GM19372 (cell line): ENCODE data around the gene GPC6.

Source experiments
- ATAC-seq: cut with Tn5 transposase; IDR thresholded peaks from one replicate; pipeline ENCODE4 v1.9.1; 2021; ENCODE audit warnings: mild to moderate bottlenecking, low read depth, moderate library complexity; ENCODE audit not compliant: unreplicated experiment

Gene GPC6

DNA sequence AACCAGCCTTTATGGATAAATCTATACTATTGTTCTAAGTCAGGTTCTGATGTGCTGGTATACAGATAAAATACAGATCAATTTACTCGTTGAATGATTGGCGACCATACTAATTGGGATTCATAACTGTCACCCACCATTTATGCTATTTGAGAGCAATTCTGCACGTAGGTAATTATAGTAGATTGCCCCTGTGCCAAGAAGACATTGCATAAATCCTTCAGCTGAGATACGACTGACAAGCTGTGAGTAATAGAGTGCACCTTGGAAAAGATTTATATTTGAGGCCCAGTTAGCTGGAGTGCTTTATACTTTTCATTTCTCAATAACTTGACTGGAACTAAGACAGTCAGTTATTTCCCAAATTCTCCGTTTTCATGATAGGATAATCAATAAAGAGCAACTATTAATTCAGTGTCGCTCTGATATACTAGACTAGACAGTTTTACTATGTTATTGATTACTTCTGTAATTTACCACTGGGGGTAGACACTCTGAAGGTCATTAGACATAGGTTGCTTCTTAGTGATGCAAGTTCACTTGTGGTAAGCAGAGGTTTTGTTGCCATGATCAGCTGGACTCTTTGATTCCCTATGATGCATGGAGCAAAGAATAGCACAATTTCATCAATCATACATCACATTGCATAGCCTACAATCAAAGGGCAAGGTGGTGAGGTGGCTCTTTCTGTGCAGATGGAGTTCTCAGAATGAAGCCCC is 536.3 kb downstream of the GPC6 start:
- no peak for ATAC-seq

DNA sequence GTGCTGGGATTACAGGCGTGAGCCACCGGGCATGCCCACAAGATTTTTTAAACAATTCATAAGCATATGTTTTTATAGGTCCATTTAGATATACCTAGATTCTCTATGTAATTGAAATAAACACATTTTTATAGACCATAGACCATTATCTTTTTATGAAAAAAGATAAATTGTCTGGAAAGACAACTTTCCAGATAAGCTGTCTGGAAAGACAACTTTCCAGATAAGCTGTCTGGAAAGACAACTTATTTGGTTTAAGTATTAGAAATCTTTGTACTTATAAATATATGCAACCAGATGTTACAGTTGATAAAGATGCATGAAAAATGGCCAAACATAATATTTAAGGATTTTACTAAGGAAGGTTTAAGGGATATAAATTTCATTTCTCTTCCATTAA is 538.5 kb downstream of the GPC6 start:
- no peak for ATAC-seq

GRCh38 chr13:93765811-93766210 is 539.2 kb downstream of the GPC6 start:
- ATAC-seq, result no peak

DNA sequence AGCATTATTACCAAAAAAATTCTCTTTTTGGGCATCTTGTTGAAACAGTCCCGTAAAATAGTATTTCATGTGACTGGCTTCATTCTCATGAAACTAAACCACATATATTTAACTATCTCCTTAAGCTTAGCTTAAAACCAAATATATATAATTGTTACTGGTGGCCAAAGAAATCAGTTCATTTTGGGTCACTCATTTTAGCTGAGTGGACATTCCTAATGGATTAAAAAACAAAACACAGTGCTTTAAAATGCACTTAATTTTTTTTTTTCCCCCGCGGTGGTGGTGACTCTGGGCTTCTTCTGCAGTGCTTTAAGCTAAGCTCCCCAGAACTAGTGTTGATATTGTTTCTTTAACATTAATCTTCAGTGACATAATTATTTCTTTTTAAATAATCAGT is 540.1 kb downstream of the GPC6 start:
- no peak for ATAC-seq

DNA sequence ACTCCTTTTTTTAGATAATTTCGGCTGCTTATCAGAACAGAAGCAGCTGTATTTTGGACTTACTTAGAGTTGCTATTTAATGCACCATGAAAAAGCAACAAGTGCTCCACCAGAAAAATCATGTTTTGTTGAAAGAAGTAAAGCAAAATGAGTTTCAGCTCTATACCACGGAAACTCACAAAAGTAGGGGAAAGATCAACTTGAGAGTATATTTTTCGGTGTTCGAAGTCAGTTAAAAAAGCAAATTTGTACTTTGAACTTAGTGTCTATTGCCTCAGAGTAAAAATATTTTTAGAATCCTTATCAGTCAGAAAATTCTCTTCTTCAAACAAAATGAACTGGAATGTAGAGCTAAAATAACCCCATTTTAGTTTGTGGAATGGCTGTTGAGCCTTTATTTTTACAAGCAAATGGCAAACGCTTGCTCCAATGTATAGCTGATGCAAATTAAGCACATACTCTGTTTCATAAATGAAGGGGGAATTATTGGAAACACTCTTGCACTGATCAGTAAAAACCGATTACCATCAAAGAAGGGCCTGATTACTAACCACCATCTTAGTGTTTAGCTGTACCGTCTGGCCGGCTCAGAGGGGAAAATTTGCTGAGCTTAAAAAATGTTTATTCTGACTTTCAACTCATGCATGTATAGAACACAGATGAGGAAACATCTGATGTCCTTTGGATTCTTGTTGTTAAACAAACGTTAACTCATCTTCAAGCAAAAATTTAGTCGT is 540.7 kb downstream of the GPC6 start:
- ATAC-seq, result no peak

DNA sequence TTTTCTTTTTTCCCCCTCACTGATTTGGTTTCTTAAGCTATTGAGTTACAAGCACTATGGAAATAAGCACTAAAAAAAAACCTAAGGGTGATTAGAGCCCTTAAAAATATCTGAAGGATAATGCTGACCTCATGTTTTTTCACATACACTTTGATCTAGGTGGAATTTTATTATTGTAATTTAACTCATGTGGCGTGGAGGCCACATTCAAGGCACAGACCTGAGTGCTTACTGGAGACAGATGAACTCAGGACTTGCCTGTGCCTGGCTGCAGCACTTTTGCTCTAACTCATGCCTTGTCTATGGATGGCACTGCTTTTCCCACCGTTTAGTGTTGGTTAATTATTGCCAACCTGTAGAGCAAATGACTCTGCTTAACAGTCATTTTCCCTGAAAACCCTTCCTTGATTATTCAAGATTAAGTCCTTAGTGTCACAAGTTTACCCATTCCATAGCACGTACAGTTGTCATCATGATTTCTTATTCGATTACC is 541.4 kb downstream of the GPC6 start:
- ATAC-seq, result no peak

GRCh38 chr13:93769101-93769500 is 542.5 kb downstream of the GPC6 start:
- ATAC-seq, result no peak

DNA sequence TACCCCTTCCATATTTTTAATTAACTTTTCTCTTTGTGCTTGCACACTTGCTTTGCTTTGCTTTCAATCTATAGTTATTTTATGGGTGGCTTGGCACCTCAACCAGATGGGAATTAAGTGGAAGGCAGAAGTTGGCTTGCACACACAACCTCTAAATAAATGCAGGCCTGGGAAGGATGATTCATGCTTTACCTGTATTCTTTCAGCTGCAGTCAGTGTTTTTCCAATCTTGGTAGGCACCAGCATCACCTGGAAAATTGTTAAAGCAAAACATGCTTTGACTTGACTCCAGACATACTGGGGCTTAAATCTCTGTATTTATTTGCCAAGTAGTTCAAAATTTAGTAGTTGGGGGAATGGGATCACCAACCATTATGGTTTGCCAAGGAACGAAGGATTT is 543.0 kb downstream of the GPC6 start:
- ATAC-seq, result no peak

DNA sequence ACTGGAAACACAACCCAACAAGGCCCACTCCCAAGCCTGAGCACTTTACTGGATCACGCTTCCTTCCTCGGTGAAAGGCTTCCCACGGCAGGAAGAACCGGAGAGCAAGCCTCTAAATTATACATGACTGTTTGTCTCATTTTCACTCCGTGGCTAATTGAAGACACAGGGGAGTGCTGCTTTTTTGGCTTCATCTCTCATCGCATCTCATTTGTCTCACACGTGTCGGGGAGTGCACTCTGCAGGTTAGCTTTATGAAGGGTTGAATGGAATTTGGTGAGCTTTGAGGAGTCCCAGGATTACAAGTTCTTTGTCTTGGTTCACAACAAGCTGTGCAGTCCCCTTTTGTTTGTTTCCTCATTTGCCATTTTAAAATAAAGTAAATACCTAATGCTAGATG is 544.6 kb downstream of the GPC6 start:
- no peak for ATAC-seq

DNA sequence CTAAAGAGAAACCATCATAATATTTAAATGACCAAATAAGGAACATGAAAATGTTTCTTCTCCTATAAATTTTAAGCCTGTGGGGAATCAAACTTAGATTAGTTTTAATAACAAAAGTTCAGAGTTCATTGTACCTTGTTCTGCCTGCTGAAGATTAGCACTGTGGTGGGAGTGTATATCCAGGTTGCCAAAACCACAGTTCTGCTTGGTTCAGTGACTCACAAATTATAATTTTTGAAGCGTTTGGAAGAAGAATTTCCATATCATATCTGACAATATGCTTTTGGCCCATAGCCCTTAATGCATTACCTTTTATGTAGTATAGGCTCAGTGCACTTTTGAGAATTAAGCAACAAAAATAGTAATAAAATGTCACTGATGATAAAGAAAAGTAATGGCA is 545.2 kb downstream of the GPC6 start:
- ATAC-seq, result no peak

GRCh38 chr13:93774506-93774905 is 547.9 kb downstream of the GPC6 start:
- ATAC-seq, result no peak

- ATAC-seq, result no peak
Measured at GRCh38 chr13:93775027-93775426, 548.4 kb downstream of the GPC6 start.

DNA sequence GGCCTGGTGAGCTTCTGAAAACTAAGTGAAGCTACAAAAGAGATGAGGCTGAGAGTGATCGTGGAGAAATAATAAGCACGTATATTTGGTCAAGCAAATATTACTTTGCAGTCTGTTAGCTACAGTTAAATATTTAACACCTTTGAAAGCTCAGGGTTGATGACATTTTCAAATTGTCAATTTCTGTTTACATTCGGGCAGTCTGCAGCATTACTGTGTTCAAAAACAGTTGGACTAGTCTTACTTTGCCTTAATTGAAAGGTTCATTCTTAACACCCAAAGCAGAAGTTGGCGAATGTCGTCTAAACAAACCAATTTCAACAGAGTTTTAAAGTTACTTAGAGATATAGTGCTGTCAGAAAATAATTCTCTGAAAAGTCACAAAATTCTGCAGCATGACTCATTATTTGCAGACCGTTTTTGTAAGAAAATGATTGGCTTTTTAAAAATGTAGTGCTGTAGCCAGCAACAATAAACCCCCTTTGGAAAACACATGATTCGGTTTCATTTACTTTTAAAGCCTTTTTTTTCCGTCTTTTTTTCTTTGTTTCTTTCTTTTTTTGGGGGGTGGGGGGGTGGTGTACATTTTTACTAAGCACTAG is 549.0 kb downstream of the GPC6 start:
- ATAC-seq, result no peak

DNA sequence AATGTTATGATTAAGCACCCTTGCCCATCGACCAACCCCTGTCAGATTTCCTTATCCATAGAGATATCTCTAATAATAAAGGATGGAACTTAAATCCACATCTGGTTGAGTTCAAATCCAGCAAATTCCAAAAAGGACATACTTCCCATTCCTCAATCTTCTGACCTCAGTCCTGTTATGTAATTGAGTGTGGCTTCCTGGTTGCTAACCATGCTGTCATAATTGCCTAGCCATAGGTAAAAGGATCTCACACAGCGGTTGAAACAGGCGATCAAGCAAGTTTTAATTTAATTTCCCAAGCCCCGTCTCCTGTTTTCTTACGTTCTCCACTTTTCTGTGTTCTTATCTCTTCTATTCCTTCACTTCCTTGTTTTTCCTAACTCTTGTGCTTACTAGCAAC is 550.3 kb downstream of the GPC6 start:
- ATAC-seq, result no peak

- ATAC-seq, result no peak
Measured at GRCh38 chr13:93777504-93777903, 550.9 kb downstream of the GPC6 start.

DNA sequence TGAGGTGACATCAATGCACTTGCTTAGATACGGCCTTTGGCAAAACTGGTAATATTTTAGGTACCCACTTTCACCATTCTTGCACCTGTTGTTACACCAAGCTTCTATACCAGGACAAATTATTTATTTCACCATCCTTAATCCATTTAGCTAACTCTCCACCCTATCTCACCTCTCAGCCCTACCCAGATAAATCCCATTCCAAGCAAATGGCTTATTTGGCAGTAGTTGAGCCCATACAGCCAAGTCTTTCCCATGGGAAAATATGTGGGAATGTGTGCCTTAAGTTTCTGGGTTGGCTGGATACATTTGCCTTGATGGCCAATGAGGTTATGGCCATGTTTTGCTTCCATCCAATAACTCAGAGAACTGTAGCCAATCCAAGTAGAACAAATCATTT is 551.9 kb downstream of the GPC6 start:
- no peak for ATAC-seq

DNA sequence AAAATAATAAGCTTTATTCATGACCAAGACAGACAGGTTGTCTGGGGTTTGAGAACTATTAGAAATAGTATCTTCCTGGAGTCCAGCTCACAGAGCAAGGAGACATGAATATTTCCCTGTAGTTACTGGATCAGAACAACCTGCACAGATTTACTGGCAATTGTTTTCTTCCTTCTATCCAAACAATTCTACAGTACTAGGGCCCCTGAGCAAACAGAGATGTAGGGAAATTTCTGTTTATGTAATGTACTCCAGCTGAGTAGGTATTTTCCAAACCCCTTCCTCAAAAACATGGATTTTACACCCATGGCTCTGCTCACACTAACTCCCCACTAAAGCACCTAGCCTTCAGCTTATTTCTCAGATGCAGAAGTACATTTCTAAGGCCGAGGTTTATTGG is 557.6 kb downstream of the GPC6 start:
- ATAC-seq, result no peak

DNA sequence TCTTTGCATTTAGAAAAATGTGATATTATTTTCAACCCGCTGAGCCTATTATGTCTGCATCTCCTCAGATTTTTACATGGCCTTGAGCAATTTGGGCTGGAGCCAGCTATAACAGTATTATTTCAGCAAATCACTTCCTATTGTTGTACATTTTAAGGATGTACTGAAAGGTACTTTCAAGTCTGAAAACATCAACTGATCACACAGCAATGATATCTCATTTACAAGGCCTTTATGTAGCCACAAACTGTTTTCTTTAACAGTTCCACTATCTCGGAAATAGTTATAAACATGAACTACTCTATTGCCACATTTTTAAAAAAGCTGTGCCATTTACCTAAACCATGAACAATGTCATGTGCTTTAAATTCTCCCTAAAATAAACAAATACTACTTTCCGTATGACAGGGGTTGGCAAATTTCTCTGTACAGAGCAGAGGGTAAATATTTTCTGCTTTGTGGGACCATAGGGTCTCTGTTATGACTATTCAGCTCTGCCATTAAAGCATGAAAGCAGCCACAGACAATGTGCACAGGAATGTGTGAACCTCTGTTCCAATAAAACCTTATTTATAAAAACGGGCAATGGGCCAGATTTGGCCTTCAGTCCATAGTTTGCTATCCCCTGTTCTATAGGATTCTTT is 560.4 kb downstream of the GPC6 start:
- no peak for ATAC-seq

DNA sequence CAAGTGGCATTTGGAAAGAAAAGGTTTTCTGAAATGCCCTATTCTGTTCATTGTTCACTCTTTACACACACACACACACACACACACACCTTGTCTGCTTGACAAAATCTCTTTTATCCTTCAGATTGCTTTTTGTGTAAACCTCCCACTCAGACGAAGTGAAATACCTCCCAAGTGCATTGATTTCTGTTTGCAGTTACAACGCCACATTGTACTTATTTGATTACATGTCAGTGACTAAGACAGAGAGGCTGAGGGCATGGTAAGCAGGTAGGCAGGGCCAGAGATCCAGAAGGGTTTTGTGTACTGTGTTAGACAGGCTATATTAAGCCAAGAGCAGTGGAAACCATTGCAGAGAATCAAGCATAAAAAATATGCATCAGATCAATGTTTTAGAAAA is 561.8 kb downstream of the GPC6 start:
- no peak for ATAC-seq

DNA sequence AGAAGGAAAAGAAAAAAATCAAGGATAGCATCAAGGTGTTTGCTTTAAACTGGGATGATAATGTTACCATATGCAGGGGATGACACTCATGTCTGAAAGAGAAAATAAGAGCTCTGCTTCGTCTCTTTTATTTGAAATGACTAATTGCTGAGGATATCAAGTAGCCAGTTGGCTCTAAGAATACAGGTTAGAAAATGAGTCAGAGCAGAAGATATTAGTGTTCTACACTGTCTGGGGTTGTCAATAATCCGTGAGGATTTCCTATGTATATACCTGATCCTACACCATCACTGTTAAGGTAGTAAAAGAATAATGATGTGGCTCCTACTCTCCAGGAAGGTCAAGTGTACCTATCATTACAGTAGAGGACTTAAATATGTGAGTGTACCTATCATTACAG is 562.5 kb downstream of the GPC6 start:
- no peak for ATAC-seq

DNA sequence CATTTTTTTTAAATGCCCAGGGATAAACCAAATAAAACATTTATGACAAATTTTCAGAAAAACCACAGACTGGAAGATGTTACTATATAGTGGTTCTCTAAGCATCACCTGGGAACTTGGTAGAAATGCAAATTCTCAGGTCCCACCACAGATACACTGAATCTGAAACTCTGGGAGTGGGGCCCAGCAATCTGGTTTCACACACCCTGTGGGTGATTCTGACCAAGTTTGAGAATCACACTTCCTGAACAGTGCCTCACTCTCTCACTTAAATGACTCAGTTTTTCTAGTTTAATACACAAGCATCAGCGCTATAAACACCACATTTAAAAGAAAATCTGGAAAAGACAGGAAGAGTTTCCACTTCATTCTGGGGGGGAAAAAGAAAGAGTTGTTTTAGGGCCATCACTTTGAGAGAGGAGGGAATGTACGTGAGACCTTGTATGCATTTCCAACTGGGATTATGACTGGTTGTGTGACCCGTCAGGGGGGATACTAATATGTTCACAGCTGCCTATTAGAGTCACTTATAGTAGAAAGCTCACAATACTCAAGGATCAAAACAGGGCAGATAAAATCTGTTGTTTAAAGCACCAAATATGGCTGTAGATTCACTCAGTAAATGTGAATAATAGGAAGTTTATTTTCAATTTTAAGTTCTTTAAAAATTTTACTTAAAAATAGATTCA is 567.7 kb downstream of the GPC6 start:
- ATAC-seq, result no peak
